ENCODE measurements around the gene KLK7.

Gene KLK7

GRCh38 chr19:51027126-51027806 is 43.5 kb upstream of the KLK7 start:
- no peak overlapping the region for H3K4me3 ChIP-seq (ENCODE audit: low read depth, low read length)
- TF ChIP-seq CTCF (IDR thresholded peaks at IDR 0.05; ENCODE audit: insufficient read depth, low read depth, low read length, missing control alignments) = no peak
- DNase-seq (ENCODE audit: low read depth) = no peak

- H3K4me3 ChIP-seq (ENCODE audit: low read depth, low read length) = no peak within 1 kb of the TSS
- no peak for TF ChIP-seq CTCF (IDR thresholded peaks at IDR 0.05; ENCODE audit: insufficient read depth, low read depth, low read length, missing control alignments)
- no peak for DNase-seq (ENCODE audit: low read depth)
Measured at GRCh38 chr19:51026554-51026831, 42.8 kb upstream of the KLK7 start, which contains the start of gene KLK11. Gene KLK11 (minus strand): TSS chr19:51026616. CDS start chr19:51025631, 985 bp downstream.

GRCh38 chr19:51025809-51026553 is 42.3 kb upstream of the KLK7 start:
- DNase-seq (ENCODE audit: low read depth) = no peak
- no peak overlapping the region for H3K4me3 ChIP-seq (ENCODE audit: low read depth, low read length)
- TF ChIP-seq CTCF (IDR thresholded peaks at IDR 0.05; ENCODE audit: insufficient read depth, low read depth, low read length, missing control alignments) = no peak

GRCh38 chr19:51025401-51025800 is 41.7 kb upstream of the KLK7 start:
- no peak overlapping the region for H3K4me3 ChIP-seq (ENCODE audit: low read depth, low read length)
- TF ChIP-seq CTCF (IDR thresholded peaks at IDR 0.05; ENCODE audit: insufficient read depth, low read depth, low read length, missing control alignments) = no peak

GRCh38 chr19:51024924-51025323 is 41.2 kb upstream of the KLK7 start:
- TF ChIP-seq CTCF (IDR thresholded peaks at IDR 0.05; ENCODE audit: insufficient read depth, low read depth, low read length, missing control alignments) = no peak
- no peak for DNase-seq (ENCODE audit: low read depth)
- no peak overlapping the region for H3K4me3 ChIP-seq (ENCODE audit: low read depth, low read length)

More at GRCh38 chr19:51025401-51025800, 41.7 kb upstream of the KLK7 start:
- DNase-seq (ENCODE audit: low read depth) = no peak

GRCh38 chr19:51023946-51024345 is 40.2 kb upstream of the KLK7 start:
- no peak for TF ChIP-seq CTCF (IDR thresholded peaks at IDR 0.05; ENCODE audit: insufficient read depth, low read depth, low read length, missing control alignments)
- DNase-seq (ENCODE audit: low read depth) = no peak
- H3K4me3 ChIP-seq (ENCODE audit: low read depth, low read length) = no peak overlapping the region
